IMR-90 (cell line): ENCODE data around the gene MEGF11.

Experiments used
- CEBPB ChIP-seq: IDR thresholded peaks from 2 replicates; pipeline ENCODE4 v1.6.1; 2012; ENCODE audit warnings: low read depth, low read length, improper control_type of control experiment
- CTCF ChIP-seq: conservative IDR thresholded peaks from 2 replicates; pipeline ENCODE4 v1.5.1; 2012; ENCODE audit warnings: mild to moderate bottlenecking, low read depth, low read length, improper control_type of control experiment
- ELK1 ChIP-seq: fragments of 150-350 bp; IDR thresholded peaks from 2 replicates; pipeline ENCODE4 v1.6.1; 2016; ENCODE audit warnings: low read depth, mild to moderate bottlenecking, low read length, moderate library complexity, borderline replicate concordance
- FOS ChIP-seq: fragments of 150-350 bp; IDR thresholded peaks from 2 replicates; pipeline ENCODE4 v1.6.1; 2016; ENCODE audit warnings: low read depth, low read length
- MAFK ChIP-seq: IDR thresholded peaks from 2 replicates; pipeline ENCODE4 v1.6.1; 2012; ENCODE audit warnings: low read depth, low read length, improper control_type of control experiment
- MAZ ChIP-seq: IDR thresholded peaks from 2 replicates; pipeline ENCODE4 v1.6.1; 2012; ENCODE audit warnings: low read depth, mild to moderate bottlenecking, low read length, improper control_type of control experiment, moderate library complexity, borderline replicate concordance
- MXI1 ChIP-seq: IDR thresholded peaks from 2 replicates; pipeline ENCODE4 v1.6.1; 2012; ENCODE audit warnings: low read depth, mild to moderate bottlenecking, low read length, moderate library complexity, borderline replicate concordance
- NFE2L2 ChIP-seq: fragments of 150-350 bp; IDR thresholded peaks from 2 replicates; pipeline ENCODE4 v1.6.1; 2016; ENCODE audit warnings: low read depth, mild to moderate bottlenecking, low read length
- POLR2A ChIP-seq: IDR thresholded peaks from 2 replicates; pipeline ENCODE4 v1.6.1; 2012; ENCODE audit warnings: mild to moderate bottlenecking, low read depth, low read length
- RAD21 ChIP-seq: IDR thresholded peaks from 2 replicates; pipeline ENCODE4 v1.6.1; 2012; ENCODE audit warnings: low read length, improper control_type of control experiment
- RFX5 ChIP-seq: IDR thresholded peaks from 2 replicates; pipeline ENCODE4 v1.8.0; 2012; ENCODE audit warnings: low read depth, mild to moderate bottlenecking, low read length, moderate library complexity
- SMC3 ChIP-seq: fragments of 150-350 bp; IDR thresholded peaks from 2 replicates; pipeline ENCODE4 v1.6.1; 2016; ENCODE audit warnings: low read depth, mild to moderate bottlenecking, antibody characterized with exemption, low read length, moderate library complexity

- TF ChIP-seq CTCF (no peak), ELK1 (no peak), RFX5 (no peak), MAZ (no peak), RAD21 (no peak), POLR2A (no peak), CEBPB (no peak), NFE2L2 (no peak), SMC3 (no peak), MAFK (no peak), MXI1 (no peak), FOS (no peak)
These were observed 281.9 kb downstream of the MEGF11 start for GRCh38 chr15:65971741-65971995.
